Parathyroid adenoma (tissue), 2 donors: Measurements from ENCODE around the gene CD14.
A peak's percentile ranks its signal among the peaks of the same experiment; 100 is the strongest.
"Not testable (repeated sequence)": the region's sequence is repeated elsewhere in the genome, so short reads cannot be mapped to it uniquely, and the experiment has no call there.

Source experiments
- H2AFZ ChIP-seq: fragments of 300-600 bp; sonication (generic); one replicate; pipeline ENCODE4 v1.7.0; 2017; ENCODE audit warnings: antibody characterized with exemption, mild to moderate bottlenecking
- H3K27ac ChIP-seq: fragments of 300-600 bp; sonication (generic); one replicate; pipeline ENCODE4 v1.7.0; 2017
- H3K27me3 ChIP-seq: fragments of 300-600 bp; sonication (generic); one replicate; pipeline ENCODE4 v1.7.0; 2017; ENCODE audit warnings: low read length; ENCODE audit not compliant: control insufficient read depth, insufficient read depth
- H3K36me3 ChIP-seq: fragments of 300-600 bp; sonication (generic); one replicate; pipeline ENCODE4 v1.7.0; 2017; ENCODE audit warnings: low read length; ENCODE audit not compliant: control insufficient read depth, insufficient read depth
- H3K4me1 ChIP-seq: fragments of 300-600 bp; sonication (generic); one replicate; pipeline ENCODE4 v1.7.0; 2017; ENCODE audit warnings: control low read depth
- H3K4me2 ChIP-seq: fragments of 300-600 bp; sonication (generic); one replicate; pipeline ENCODE4 v1.7.0; 2017; ENCODE audit warnings: low read length
- H3K4me3 ChIP-seq: fragments of 300-600 bp; sonication (generic); one replicate; pipeline ENCODE4 v1.7.0; 2017; ENCODE audit warnings: low read depth, low read length
- H3K79me2 ChIP-seq: fragments of 300-600 bp; sonication (generic); one replicate; pipeline ENCODE4 v1.7.0; 2017; ENCODE audit warnings: control low read depth
- H3K9ac ChIP-seq: fragments of 300-600 bp; sonication (generic); one replicate; pipeline ENCODE4 v1.7.0; 2017; ENCODE audit warnings: mild to moderate bottlenecking
- H3K9me3 ChIP-seq: fragments of 300-600 bp; sonication (generic); one replicate; pipeline ENCODE4 v1.7.0; 2017; ENCODE audit warnings: low read length; ENCODE audit not compliant: control insufficient read depth
- CTCF ChIP-seq: fragments of 300-600 bp; sonication (generic); IDR thresholded peaks from one replicate; pipeline ENCODE4 v1.7.0; 2017; ENCODE audit warnings: antibody characterized with exemption, mild to moderate bottlenecking
- donor health status: primary hyperparathyroidism.

Gene CD14

GRCh38 chr5:140642718-140643117 lies 9.7 kb upstream of the CD14 start:
- Histone ChIP-seq H2AFZ (no peak overlapping the region), H3K9ac (no peak overlapping the region), H3K9me3 (no peaks in the 10 kb centered on the region), H3K36me3 (no peaks in the 10 kb centered on the region), H3K4me3 (no peak overlapping the region), H3K27ac (no peak overlapping the region), H3K27me3 (no peaks in the 10 kb centered on the region), H3K4me2 (no peak overlapping the region), H3K4me1 (peaks cover 14% of the 10 kb centered on the region), H3K79me2 (peaks cover 13% of the 10 kb centered on the region)
- TF ChIP-seq CTCF: no peak

DNA sequence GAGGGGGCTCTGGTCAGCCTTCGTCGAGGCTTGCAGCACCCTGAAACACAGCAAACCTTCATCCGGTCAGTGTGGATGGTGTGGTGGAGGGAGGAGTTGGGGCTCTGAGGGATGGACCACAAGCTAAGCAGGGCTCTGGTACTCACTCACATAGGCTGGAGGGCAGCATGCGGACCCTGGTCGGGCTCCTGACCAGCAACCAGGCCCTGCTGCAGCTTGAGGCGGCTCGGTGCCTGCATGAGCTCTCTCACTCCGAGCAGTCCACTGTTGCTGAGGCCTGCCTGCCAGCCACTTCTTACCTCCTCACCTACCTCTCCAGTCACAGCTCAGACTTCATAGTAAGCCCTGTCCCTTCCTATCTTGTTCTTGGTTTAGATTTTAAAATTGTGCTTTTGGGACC lies 8.7 kb upstream of the CD14 start:
- H3K79me2 ChIP-seq: peaks cover 6% of the 10 kb centered on the region
- H3K27ac ChIP-seq: no peak overlapping the region
- no peak overlapping the region for H3K9ac ChIP-seq
- H3K4me3 ChIP-seq: no peak overlapping the region
- no peak overlapping the region for H2AFZ ChIP-seq
- H3K4me1 ChIP-seq: peaks cover 12% of the 10 kb centered on the region
- no peaks in the 10 kb centered on the region for H3K9me3 ChIP-seq
- no peaks in the 10 kb centered on the region for H3K36me3 ChIP-seq
- H3K27me3 ChIP-seq: no peaks in the 10 kb centered on the region
- no peak overlapping the region for H3K4me2 ChIP-seq
- TF ChIP-seq CTCF: no peak

GRCh38 chr5:140639148-140639981 lies 6.4 kb upstream of the CD14 start, which contains the start of gene TMCO6:
Gene TMCO6 (plus strand): TSS chr5:140639451. CDS start chr5:140639528, 77 bp downstream.
- Histone ChIP-seq H3K4me3 (peak within 1 kb of the TSS; percentile 88), H3K27me3 (no peaks in the 10 kb centered on the region), H3K79me2 (no peaks in the 10 kb centered on the region), H3K27ac (peak within 1 kb of the TSS; percentile 97), H3K9me3 (no peaks in the 10 kb centered on the region), H3K36me3 (no peaks in the 10 kb centered on the region), H3K9ac (peak within 1 kb of the TSS; percentile 57), H3K4me1 (peaks cover 8% of the 10 kb centered on the region), H3K4me2 (peak within 1 kb of the TSS; percentile 97), H2AFZ (peak within 1 kb of the TSS; percentile 100)
- peak; percentile 73 for TF ChIP-seq CTCF

GRCh38 chr5:140638898-140639147 lies 5.8 kb upstream of the CD14 start:
- Histone ChIP-seq H3K4me3 (peak overlapping the region; percentile 88), H3K4me2 (peak overlapping the region; percentile 69), H3K27ac (peak overlapping the region; percentile 97), H2AFZ (peak overlapping the region; percentile 100)
- H3K36me3 ChIP-seq, H3K9me3 ChIP-seq, H3K4me1 ChIP-seq, H3K9ac ChIP-seq, H3K27me3 ChIP-seq, H3K79me2 ChIP-seq: not testable (repeated sequence)

DNA sequence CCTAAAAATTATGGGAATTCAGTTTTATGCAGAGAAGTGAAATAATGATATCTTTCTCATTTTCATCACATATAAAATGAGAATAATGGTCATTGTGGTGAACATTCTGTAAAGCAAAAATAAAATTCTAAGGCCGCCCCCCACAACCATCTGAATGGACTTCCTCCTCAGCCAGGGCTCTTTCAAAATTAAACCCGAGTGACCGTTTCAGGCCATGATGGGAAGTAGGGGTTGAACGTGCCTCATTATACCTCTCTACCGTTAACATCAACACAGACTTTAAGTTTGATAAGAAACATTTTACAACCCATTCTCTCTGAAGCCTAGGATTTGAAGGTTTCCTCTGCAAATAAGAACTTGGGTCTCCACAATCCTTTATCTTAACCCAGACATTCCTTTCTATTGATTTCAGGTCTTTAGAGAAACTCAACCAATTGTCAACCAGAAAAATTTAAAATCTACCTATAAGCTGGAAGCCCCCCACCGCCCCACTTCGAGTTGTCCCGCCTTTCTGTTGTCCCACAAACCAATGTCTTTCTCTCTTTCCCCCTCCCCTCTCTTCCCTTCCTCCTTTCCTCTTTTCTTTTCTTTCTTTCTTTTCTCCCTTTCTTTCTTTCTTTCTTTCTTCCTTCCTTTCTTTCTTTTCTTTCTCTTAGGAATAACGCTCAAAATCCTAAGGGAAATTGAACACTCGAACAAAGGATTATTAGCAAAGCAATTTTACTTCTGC lies 4.6 kb upstream of the CD14 start:
- Histone ChIP-seq H3K4me1 (peaks cover 8% of the 10 kb centered on the region), H3K27ac (no peak overlapping the region)

More for the DNA sequence above, 4.6 kb upstream of the CD14 start:
- Histone ChIP-seq H3K79me2 (no peaks in the 10 kb centered on the region), H3K27me3 (no peaks in the 10 kb centered on the region), H3K9ac (no peak overlapping the region), H3K9me3 (no peaks in the 10 kb centered on the region), H3K36me3 (no peaks in the 10 kb centered on the region), H2AFZ (no peak overlapping the region), H3K4me3 (no peak overlapping the region), H3K4me2 (no peak overlapping the region)
- TF ChIP-seq CTCF: no peak
